Esophagus squamous epithelium (tissue), 5 donors: ENCODE data around the gene MYO1H. TPM values are rescaled to one million over a fixed set of nuclear protein-coding genes. Genes with fewer than 3 reads are reported as not detected.

Source experiments
- DNase-seq: peaks from one replicate; lab custom pipeline; 2025; lab: John Stamatoyannopoulos, UW
- H3K27ac ChIP-seq, 4 donors: fragments of 200-600 bp; sonication (generic); one replicate each; pipeline ENCODE4 v1.5.1; 2016 to 2019; ENCODE audit warnings: mild to moderate bottlenecking in 1 of 4
- H3K27me3 ChIP-seq, 4 donors: fragments of 200-600 bp; sonication (generic); 1 replicate in 3 of 4; 2 replicates in 1 of 4; pipeline versions ENCODE4 v1.5.1 to v1.6.0; 2017 to 2021; ENCODE audit warnings: antibody characterized with exemption in 1 of 4
- H3K36me3 ChIP-seq, 3 donors: fragments of 200-600 bp; sonication (generic); one replicate each; pipeline ENCODE4 v1.5.1; 2016 to 2019
- H3K4me1 ChIP-seq, 3 donors: fragments of 200-600 bp; sonication (generic); one replicate each; pipeline ENCODE4 v1.5.1; 2017 to 2019
- H3K4me3 ChIP-seq, 4 donors: fragments of 200-600 bp; sonication (generic); 1 replicate in 3 of 4; 2 replicates in 1 of 4; pipeline ENCODE4 v1.5.1; 2016 to 2019; ENCODE audit warnings: mild to moderate bottlenecking in 2 of 4, moderate library complexity in 1 of 4
- H3K9me3 ChIP-seq, 3 donors: fragments of 200-600 bp; sonication (generic); one replicate each; pipeline ENCODE4 v1.5.1; 2016 to 2019
- CTCF ChIP-seq, 6 experiments: fragments of 450-650 bp in 4 of 6; fragments of 200-600 bp in 2 of 6; sonication (generic) in 2 of 6; IDR thresholded peaks; one replicate each; pipeline ENCODE4 v1.5.1; 2016 to 2019; ENCODE audit warnings: antibody characterized with exemption in 6 of 6, mild to moderate bottlenecking in 4 of 6, moderate library complexity in 4 of 6
- POLR2A ChIP-seq, 4 donors: fragments of 450-650 bp; IDR thresholded peaks; one replicate each; pipeline ENCODE4 v1.6.1; 2017; ENCODE audit warnings: antibody characterized with exemption in 4 of 4, mild to moderate bottlenecking in 4 of 4, moderate library complexity in 3 of 4
- WGBS, 2 donors: methylation state at CpG; one replicate each; pipeline ENCODE4 v1.1.5; 2018; 5-methylcytosine and 5-hydroxymethylcytosine counted together
- intact Hi-C: fragments of 100-400 bp; cut with DNase I; formaldehyde crosslinking; loops from one replicate; pipeline ENCODE4 v1.15.0; 2022
- total RNA-seq, 4 donors: library from RNA; depleted of rRNA; stranded (reverse); fragments of >200 nt; gene quantifications; one replicate each; pipeline ENCODE4 v1.1.0, GENCODE V29; 2016
- donor health status: DM: yes; HTN: yes; CAD: no.

MYO1H gene
- total RNA-seq, 4 donors from 2014 or later, result 0.48 to 0.83 (median 0.62) TPM; not detected in 1

DNA sequence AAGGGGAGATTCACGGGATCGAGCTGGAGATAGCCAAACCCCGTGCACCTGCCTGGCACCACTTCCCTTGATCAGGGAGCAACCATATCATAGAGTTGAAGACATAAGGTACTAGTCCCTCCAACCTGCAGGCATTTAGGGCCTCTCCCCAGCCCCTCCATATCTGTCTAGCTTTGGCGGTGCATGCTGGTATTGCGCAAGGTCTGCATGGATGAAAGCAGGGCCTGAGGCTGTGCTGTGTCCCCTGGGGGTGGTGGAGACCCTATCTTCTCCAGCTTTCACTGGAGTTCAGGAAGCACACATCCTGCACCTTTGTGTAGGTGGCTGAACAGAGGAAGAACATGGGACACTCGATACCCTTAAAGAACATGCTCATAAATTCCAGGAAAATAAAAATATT lies 82.5 kb downstream of the MYO1H start:
- Histone ChIP-seq H3K9me3 (no peaks in the 10 kb centered on the region), H3K4me1 (peaks cover 4 to 27% (median 6%) of the 10 kb centered on the region in 3 donors), H3K27ac (no peak overlapping the region), H3K36me3 (no peaks in the 10 kb centered on the region), H3K27me3 (no peaks in the 10 kb centered on the region), H3K4me3 (no peak overlapping the region)
- DNase-seq, result no peak
- no peak for TF ChIP-seq POLR2A (IDR thresholded peaks at IDR 0.05)
- TF ChIP-seq CTCF (IDR thresholded peaks at IDR 0.05), result no peak
- 86 to 96% methylated on average over 4 of the region's 6 CpGs for WGBS, 2 donors
- intact Hi-C loops, result loop anchor here (10.0 kb wide), 1 partner anchor 65 kb away; no protein-coding TSS in a partner anchor

DNA sequence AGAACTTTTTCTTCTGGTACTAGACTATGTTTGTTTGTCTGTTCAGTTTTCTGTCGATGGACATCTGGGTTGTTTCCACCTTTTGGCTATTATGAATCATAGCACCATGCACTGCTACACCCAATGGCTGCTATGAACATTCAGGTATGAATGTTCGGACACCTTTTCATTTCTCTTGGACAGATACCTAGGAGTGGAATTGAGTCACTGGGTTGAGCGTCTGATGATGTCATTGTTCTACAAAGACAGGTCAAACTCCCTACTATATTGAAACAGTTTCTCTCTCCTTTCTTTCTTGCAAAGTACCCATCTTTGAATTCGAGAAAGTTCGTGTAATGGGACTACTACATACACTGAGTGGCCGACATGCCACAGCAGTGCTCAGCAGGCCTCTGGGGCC lies 84.7 kb downstream of the MYO1H start:
- Histone ChIP-seq H3K4me3 (peak overlapping the region in 1 of 4 donors; percentile 3), H3K27me3 (no peaks in the 10 kb centered on the region), H3K4me1 (peaks cover 4 to 40% (median 10%) of the 10 kb centered on the region in 3 donors), H3K27ac (peak overlapping the region; percentile 24 to 75 (median 62)), H3K36me3 (no peaks in the 10 kb centered on the region), H3K9me3 (no peaks in the 10 kb centered on the region)
- intact Hi-C loops, result loop anchor here (10.0 kb wide), 1 partner anchor 62 kb away; no protein-coding TSS in a partner anchor
- TF ChIP-seq POLR2A (IDR thresholded peaks at IDR 0.05), result no peak
- no peak for TF ChIP-seq CTCF (IDR thresholded peaks at IDR 0.05)
- 38 to 66% methylated on average over 5 to 6 of the region's 6 CpGs for whole genome bisulfite sequencing, 2 donors
- no peak for DNase-seq

DNA sequence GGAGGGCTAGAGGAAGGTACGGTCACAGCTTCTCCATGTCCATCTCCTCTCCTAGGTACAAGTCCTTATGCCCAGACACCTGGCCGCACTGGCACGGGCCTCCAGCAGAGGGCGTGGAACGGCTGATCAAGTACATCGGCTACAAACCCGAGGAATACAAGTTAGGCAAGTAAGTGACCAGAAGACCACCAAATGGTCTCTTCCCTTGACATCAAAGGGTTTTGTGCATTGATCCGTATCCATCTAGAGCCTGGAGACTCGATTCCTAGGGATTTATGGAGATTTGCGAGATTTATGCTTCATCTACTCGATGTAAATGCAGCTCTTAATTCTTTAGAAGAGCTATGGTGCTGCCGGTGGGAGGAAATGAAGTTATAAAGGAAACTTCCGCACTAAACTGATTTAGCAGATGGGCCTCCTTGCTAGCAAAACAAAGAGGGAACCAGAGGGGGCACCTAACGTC lies 85.2 kb downstream of the MYO1H start:
- DNase-seq, result peak; percentile 11
- Histone ChIP-seq H3K4me1 (peaks cover 4 to 40% (median 10%) of the 10 kb centered on the region in 3 donors), H3K27ac (peak overlapping the region; percentile 24 to 75 (median 62)), H3K36me3 (no peaks in the 10 kb centered on the region), H3K4me3 (peak overlapping the region in 1 of 4 donors; percentile 3), H3K27me3 (no peaks in the 10 kb centered on the region), H3K9me3 (no peaks in the 10 kb centered on the region)
- intact Hi-C loops, result loop anchor here (10.0 kb wide), 1 partner anchor 62 kb away; no protein-coding TSS in a partner anchor
- TF ChIP-seq POLR2A (IDR thresholded peaks at IDR 0.05) (no peak), CTCF (IDR thresholded peaks at IDR 0.05) (peak; percentile 64 to 85 (median 78))
- 23 to 31% methylated on average over 6 to 14 of the region's 14 CpGs for WGBS, 2 donors

DNA sequence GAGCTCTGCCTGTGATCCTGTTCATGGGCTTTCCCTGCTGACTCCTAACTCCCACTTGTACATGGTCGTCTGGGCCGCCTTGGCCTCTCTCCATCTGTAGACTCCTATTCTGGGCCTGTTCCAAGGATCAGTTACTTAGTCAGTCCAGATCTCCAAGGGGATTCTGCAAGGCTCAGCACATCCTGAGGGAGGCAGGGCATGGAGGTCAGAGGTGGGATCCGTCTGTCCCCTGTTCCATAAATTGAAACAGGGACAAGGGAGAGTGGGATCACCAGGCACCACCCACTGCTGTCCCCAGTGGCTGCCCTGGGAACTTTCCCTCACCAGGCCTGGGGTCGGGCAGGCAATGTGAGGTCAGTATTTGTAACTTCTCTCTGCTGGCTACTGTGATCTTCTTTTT lies 85.9 kb downstream of the MYO1H start:
- Histone ChIP-seq H3K27me3 (no peaks in the 10 kb centered on the region), H3K36me3 (no peaks in the 10 kb centered on the region), H3K27ac (peak overlapping the region in 3 of 4 donors; percentile 50 to 75 (median 75)), H3K4me1 (peaks cover 4 to 42% (median 10%) of the 10 kb centered on the region in 3 donors), H3K9me3 (no peaks in the 10 kb centered on the region), H3K4me3 (no peak overlapping the region)
- no peak for DNase-seq
- TF ChIP-seq CTCF (IDR thresholded peaks at IDR 0.05) (peak in 3 of 6 experiments; percentile 19 to 41 (median 21)), POLR2A (IDR thresholded peaks at IDR 0.05) (no peak)
- intact Hi-C loops, result loop anchor here (10.0 kb wide), 1 partner anchor 61 kb away; no protein-coding TSS in a partner anchor
- 63 to 65% methylated on average over 3 to 4 of the region's 4 CpGs for WGBS, 2 donors

GRCh38 chr12:109434582-109434981 lies 86.9 kb downstream of the MYO1H start:
- Histone ChIP-seq H3K36me3 (no peaks in the 10 kb centered on the region), H3K4me3 (no peak overlapping the region), H3K9me3 (no peaks in the 10 kb centered on the region), H3K27me3 (no peaks in the 10 kb centered on the region), H3K27ac (peak overlapping the region; percentile 21 to 75 (median 62)), H3K4me1 (peaks cover 4 to 51% (median 10%) of the 10 kb centered on the region in 3 donors)
- intact Hi-C loops, result loop anchor here (10.0 kb wide), 1 partner anchor 60 kb away; no protein-coding TSS in a partner anchor
- WGBS, 2 donors, result 76 to 78% methylated on average over 7 of the region's 7 CpGs
- TF ChIP-seq CTCF (IDR thresholded peaks at IDR 0.05) (no peak), POLR2A (IDR thresholded peaks at IDR 0.05) (no peak)
- DNase-seq, result no peak
